Gastroesophageal sphincter (tissue), 4 donors: Measurements from ENCODE around the gene ARHGAP26. TPM values are rescaled to one million over a fixed set of nuclear protein-coding genes. Genes with fewer than 3 reads are reported as not detected.

Source experiments
- ATAC-seq: fragments of 150-250 bp; one replicate; pipeline ENCODE4 v1.9.1; 2016; ENCODE audit warnings: mild to moderate bottlenecking, moderate library complexity
- H3K27ac ChIP-seq, 4 donors: fragments of 200-600 bp; sonication (generic) in 3 of 4; 1 replicate in 3 of 4; 2 replicates in 1 of 4; pipeline ENCODE4 v1.5.1; 2016 to 2019
- H3K27me3 ChIP-seq: fragments of 200-600 bp; sonication (generic); one replicate; pipeline ENCODE4 v1.5.1; 2019
- H3K36me3 ChIP-seq, 2 donors: fragments of 200-600 bp; sonication (generic); one replicate each; pipeline ENCODE4 v1.5.1; 2019; ENCODE audit warnings: control low read depth in 1 of 2
- H3K4me1 ChIP-seq, 3 donors: fragments of 200-600 bp; sonication (generic); 1 replicate in 2 of 3; 2 replicates in 1 of 3; pipeline ENCODE4 v1.5.1; 2016 to 2019; ENCODE audit warnings: control low read depth in 2 of 3
- H3K4me3 ChIP-seq, 2 donors: fragments of 200-600 bp; sonication (generic); one replicate each; pipeline ENCODE4 v1.5.1; 2019; ENCODE audit warnings: mild to moderate bottlenecking in 1 of 2, moderate library complexity in 1 of 2
- H3K9me3 ChIP-seq, 3 donors: fragments of 200-600 bp; sonication (generic); one replicate each; pipeline ENCODE4 v1.5.1; 2017 to 2019; ENCODE audit warnings: control low read depth in 2 of 3
- EP300 ChIP-seq: sonication (generic); formaldehyde crosslinking; IDR thresholded peaks from one replicate; pipeline ENCODE4 v1.6.1; 2017; ENCODE audit warnings: antibody characterized with exemption, mild to moderate bottlenecking
- POLR2A ChIP-seq, 2 donors: fragments of 450-650 bp; IDR thresholded peaks; one replicate each; pipeline ENCODE4 v1.6.1; 2017; ENCODE audit warnings: antibody characterized with exemption in 2 of 2, mild to moderate bottlenecking in 2 of 2, moderate library complexity in 1 of 2
- POLR2AphosphoS5 ChIP-seq: sonication (generic); formaldehyde crosslinking; IDR thresholded peaks from one replicate; pipeline ENCODE4 v1.6.1; 2017; ENCODE audit warnings: antibody characterized with exemption
- WGBS, 2 donors: methylation state at CpG; one replicate each; pipeline ENCODE4 v1.1.5; 2018; ENCODE audit warnings: low coverage in 1 of 2; 5-methylcytosine and 5-hydroxymethylcytosine counted together
- total RNA-seq, 4 donors: library from RNA; depleted of rRNA; stranded (reverse); fragments of >200 nt; gene quantifications; one replicate each; pipeline ENCODE4 v1.1.0, GENCODE V29; 2016
- TF ChIP-seq, protein P1 (sequence below), 4 experiments: fragments of 200-600 bp in 2 of 4; fragments of 450-650 bp in 2 of 4; sonication (generic) in 1 of 4; IDR thresholded peaks; one replicate each; pipeline ENCODE4 v1.5.1; 2017 to 2019; ENCODE audit warnings: antibody characterized with exemption in 4 of 4, mild to moderate bottlenecking in 2 of 4, moderate library complexity in 2 of 4

ARHGAP26 gene
- total RNA-seq, 4 donors from 2014 or later, result 15.2 to 41.7 (median 31.7) TPM

DNA sequence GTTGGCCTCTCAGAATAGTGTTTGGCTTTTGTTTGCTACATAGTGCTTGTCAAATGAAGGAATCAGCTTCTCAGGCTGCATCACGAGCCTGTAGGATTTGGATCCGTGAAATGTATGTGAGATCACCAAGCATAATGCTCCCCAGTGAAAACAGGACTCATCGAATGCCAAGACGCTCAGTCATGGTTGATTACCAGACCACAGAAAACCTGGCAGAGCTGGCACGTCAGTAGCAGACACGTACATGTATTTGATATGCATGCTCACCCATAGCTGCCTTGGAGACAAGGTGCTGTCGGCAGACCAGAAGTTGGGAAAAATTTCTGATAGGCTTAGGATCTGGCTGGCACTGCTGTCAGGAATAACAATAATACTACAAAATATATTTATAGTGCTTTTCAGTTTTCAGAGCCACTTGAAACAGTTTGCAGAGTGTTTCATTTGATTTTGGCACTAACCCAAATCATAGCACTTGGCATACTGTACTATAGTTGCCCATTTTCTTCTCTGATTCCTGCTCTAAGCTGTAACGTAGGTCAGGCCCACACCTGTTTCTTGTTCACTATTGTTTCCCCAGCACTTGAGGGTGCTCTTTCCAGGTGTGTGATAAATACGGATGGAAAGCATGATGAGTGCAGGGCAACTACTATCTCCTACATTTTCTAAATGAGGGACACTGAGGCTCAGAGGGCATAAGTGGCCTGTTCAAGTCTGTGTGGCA, 407.2 kb downstream of the ARHGAP26 start:
- Histone ChIP-seq H3K4me1 (peaks cover 0 to 10% (median 0%) of the 10 kb centered on the region in 3 donors), H3K27me3 (no peaks in the 10 kb centered on the region), H3K9me3 (no peaks in the 10 kb centered on the region), H3K4me3 (no peak overlapping the region), H3K36me3 (peaks cover 0 to 6% of the 10 kb centered on the region in 2 donors), H3K27ac (no peak overlapping the region)
- no peak for TF ChIP-seq EP300
- peak; percentile 39 for TF ChIP-seq POLR2AphosphoS5
- no peak for ATAC-seq
- 58 to 60% methylated on average over 4 of the region's 9 CpGs for WGBS, 2 donors

DNA sequence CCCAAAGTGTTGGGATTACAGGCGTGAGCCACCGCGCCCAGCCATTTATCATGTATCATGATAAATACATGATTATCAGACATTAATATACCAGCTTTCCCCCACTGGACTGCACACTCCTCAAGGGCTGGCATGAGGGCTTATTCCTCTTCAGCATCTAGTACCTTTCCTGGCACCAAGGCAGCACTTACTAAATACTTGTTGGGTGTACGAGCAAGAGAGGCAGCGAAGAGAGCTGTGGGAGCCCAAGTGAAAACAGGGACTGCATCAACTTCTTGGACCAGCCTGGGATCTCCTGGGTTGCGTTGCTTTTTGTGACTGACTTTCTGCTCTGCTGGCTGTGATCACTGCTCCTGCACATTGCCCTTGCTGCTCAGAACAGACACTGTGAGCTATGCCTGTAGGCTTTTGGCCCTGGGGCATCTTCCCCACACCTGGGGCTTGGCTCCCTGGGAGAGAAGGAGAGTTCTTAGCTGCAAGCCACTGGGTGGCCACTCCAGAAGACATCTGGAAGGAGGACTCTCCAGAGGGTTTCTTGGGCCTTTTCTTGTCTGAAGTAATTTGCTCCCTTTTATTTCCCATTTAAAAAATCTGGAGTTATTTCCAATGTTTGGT, 409.1 kb downstream of the ARHGAP26 start:
- no peaks in the 10 kb centered on the region for H3K9me3 ChIP-seq
- ATAC-seq, result no peak
- 92 to 94% methylated on average over 3 to 6 of the region's 6 CpGs for WGBS, 2 donors
- H3K27ac ChIP-seq, result no peak overlapping the region
- H3K36me3 ChIP-seq, result no peaks in the 10 kb centered on the region
- H3K4me3 ChIP-seq, result no peak overlapping the region
- TF ChIP-seq EP300, result no peak
- no peak for TF ChIP-seq POLR2A (IDR thresholded peaks at IDR 0.05)
- TF ChIP-seq, protein P1, sequence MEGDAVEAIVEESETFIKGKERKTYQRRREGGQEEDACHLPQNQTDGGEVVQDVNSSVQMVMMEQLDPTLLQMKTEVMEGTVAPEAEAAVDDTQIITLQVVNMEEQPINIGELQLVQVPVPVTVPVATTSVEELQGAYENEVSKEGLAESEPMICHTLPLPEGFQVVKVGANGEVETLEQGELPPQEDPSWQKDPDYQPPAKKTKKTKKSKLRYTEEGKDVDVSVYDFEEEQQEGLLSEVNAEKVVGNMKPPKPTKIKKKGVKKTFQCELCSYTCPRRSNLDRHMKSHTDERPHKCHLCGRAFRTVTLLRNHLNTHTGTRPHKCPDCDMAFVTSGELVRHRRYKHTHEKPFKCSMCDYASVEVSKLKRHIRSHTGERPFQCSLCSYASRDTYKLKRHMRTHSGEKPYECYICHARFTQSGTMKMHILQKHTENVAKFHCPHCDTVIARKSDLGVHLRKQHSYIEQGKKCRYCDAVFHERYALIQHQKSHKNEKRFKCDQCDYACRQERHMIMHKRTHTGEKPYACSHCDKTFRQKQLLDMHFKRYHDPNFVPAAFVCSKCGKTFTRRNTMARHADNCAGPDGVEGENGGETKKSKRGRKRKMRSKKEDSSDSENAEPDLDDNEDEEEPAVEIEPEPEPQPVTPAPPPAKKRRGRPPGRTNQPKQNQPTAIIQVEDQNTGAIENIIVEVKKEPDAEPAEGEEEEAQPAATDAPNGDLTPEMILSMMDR (IDR thresholded peaks at IDR 0.05), result no peak
- no peak for TF ChIP-seq POLR2AphosphoS5
- no peaks in the 10 kb centered on the region for H3K27me3 ChIP-seq
- H3K4me1 ChIP-seq, result peaks cover 0 to 23% (median 0%) of the 10 kb centered on the region in 3 donors

- H3K9me3 ChIP-seq, result no peaks in the 10 kb centered on the region
- H3K4me1 ChIP-seq, result peaks cover 0 to 35% (median 5%) of the 10 kb centered on the region in 3 donors
- WGBS, 2 donors, result 100% methylated on average over 1 of the region's 1 CpG
- no peak overlapping the region for H3K4me3 ChIP-seq
- no peaks in the 10 kb centered on the region for H3K36me3 ChIP-seq
- no peak for ATAC-seq
- no peak overlapping the region for H3K27ac ChIP-seq
- TF ChIP-seq EP300, result no peak
- no peak for TF ChIP-seq POLR2A (IDR thresholded peaks at IDR 0.05)
- no peak for TF ChIP-seq POLR2AphosphoS5
- TF ChIP-seq, protein P1 (IDR thresholded peaks at IDR 0.05), result no peak
- no peaks in the 10 kb centered on the region for H3K27me3 ChIP-seq
These were observed 410.6 kb downstream of the ARHGAP26 start for GRCh38 chr5:143180751-143181150.

DNA sequence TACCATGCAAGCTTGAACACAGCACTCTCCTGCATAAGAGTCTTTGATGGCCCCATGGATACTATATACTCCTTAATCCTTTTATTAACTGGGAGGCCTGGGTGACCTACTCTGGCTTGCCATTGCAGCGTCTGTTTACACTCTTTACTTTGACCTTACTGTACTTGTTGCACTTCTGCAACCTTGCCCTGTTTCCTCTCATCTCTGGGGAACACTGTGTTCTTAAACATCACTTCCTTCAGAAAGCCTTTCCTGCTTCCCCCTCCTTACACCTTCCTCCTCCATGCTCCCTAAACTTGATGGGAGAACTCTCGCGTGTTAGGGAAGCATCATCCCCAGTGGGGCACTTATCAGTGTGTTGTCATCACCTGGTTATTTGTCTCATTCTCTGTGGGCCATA, 411.0 kb downstream of the ARHGAP26 start:
- Histone ChIP-seq H3K27me3 (no peaks in the 10 kb centered on the region), H3K4me1 (peaks cover 0 to 39% (median 5%) of the 10 kb centered on the region in 3 donors), H3K36me3 (no peaks in the 10 kb centered on the region), H3K4me3 (no peak overlapping the region), H3K9me3 (no peaks in the 10 kb centered on the region), H3K27ac (no peak overlapping the region)
- no peak for ATAC-seq
- WGBS, 2 donors, result 79% methylated on average over 2 to 3 of the region's 3 CpGs
- TF ChIP-seq, protein P1 (IDR thresholded peaks at IDR 0.05), result no peak
- TF ChIP-seq POLR2AphosphoS5 (no peak), POLR2A (IDR thresholded peaks at IDR 0.05) (no peak), EP300 (no peak)

DNA sequence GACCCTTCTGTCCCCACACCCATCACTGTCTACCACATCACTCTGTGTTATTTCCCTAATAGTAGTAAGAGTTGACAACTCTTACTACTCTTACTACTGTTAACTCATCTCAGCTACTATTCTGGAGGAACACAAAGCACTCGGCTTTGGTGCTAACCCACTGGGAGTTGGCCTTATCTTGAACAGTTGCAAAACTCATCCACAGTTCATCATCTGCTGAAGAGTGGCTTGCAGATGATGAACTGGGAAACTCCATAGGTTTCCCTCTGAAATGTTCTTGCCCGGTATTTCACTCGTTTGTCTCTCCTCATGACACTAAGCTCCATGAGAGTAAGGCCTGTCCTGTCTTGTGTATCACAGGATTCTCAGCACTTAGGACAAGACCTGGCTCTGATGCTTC, 411.9 kb downstream of the ARHGAP26 start:
- no peaks in the 10 kb centered on the region for H3K27me3 ChIP-seq
- 83 to 93% methylated on average over 2 to 3 of the region's 3 CpGs for WGBS, 2 donors
- no peaks in the 10 kb centered on the region for H3K36me3 ChIP-seq
- H3K9me3 ChIP-seq, result no peaks in the 10 kb centered on the region
- ATAC-seq, result no peak
- H3K27ac ChIP-seq, result no peak overlapping the region
- no peak overlapping the region for H3K4me3 ChIP-seq
- no peak for TF ChIP-seq EP300
- TF ChIP-seq POLR2AphosphoS5, result no peak
- peaks cover 0 to 41% (median 5%) of the 10 kb centered on the region in 3 donors for H3K4me1 ChIP-seq
